ENCODE results near the gene SERAC1. TPM values are rescaled to one million over a fixed set of nuclear protein-coding genes. Genes with fewer than 3 reads are reported as not detected.

The SERAC1 gene
- polyA plus RNA-seq, 2 of the 4 experiments (the other 2 are of a cell fraction): 5.1 to 6.7 TPM

DNA sequence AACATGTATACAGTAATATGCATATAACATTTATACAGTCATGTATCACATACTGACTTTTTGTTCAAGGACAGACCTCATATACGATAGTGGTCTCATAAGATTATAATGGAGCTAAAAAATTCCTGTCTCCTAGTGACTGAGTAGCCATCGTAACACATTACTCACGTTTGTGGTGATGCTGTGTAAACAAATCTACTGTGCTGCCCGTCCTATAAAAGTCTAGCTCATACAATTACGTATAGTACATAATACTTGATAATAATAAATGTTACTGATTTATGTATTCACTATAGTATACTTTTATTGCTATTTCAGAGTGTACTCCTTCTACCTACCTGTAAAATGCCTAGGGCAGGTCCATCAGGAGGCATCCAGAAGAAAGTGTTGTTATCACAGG is 17.4 kb downstream of the SERAC1 start:
- peak; percentile 43 to 71; a peak in 3 of 6 replicates for ATAC-seq
- ChIA-PET CTCF (interaction anchor here (0.7 to 0.8 kb wide), 2 partner anchors 45 to 518 kb away, joined by 3 to 4 read pairs; no protein-coding TSS in a partner anchor), POLR2A (interaction anchor here (0.5 to 0.7 kb wide), 2 partner anchors 11 to 16 kb away, joined by 3 to 8 read pairs; no protein-coding TSS in a partner anchor)
- 0 out of 3 replicates have a peak, but pooled peaks cover 6% of the 10 kb centered on the region for H3K4me1 ChIP-seq
- no peaks in the 10 kb centered on the region for H3K9me3 ChIP-seq
- WGBS (ENCODE audit: missing lambda C conversion rate): 22% methylated on average over 5 of the region's 5 CpGs
- TF ChIP-seq KDM1A (IDR thresholded peaks at IDR 0.05; ENCODE audit: low read depth): no peak
- no peak for DNase-seq (ENCODE audit: low read depth in 1 of 2, low spot score in 1 of 2)
- no peak for FAIRE-seq
- H3K4me3 ChIP-seq: no peak overlapping the region
- no peak overlapping the region for H3K4me2 ChIP-seq
- no peak overlapping the region for H3K27ac ChIP-seq

DNA sequence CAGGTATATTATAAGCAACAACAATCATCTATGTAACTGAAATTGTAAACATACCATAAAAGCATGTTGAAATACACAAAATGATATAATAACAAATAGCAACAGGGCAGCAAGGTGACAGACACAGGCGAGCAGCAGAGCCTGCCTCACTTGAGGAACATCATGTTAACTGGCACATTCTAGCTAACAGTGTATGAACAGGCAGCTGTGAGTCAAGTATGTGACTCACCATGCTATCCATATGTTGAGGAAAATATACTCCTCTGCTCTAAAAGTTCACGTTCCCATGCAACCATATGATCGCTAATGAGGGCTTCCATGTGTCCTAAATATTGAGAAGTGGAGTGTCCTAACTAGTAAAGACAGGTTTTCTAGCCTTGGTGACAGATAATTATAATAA is 18.4 kb downstream of the SERAC1 start:
- WGBS (ENCODE audit: missing lambda C conversion rate): 77% methylated on average over 3 of the region's 3 CpGs
- 0 out of 3 replicates have a peak, but pooled peaks cover 6% of the 10 kb centered on the region for H3K4me1 ChIP-seq
- H3K4me3 ChIP-seq: no peak overlapping the region
- peak in 1 of 2 experiments; percentile 40; a peak in 1 of 6 replicates for ATAC-seq
- no peaks in the 10 kb centered on the region for H3K9me3 ChIP-seq
- ChIA-PET CTCF (interaction anchor here (0.8 kb wide), 1 partner anchor 46 kb away, joined by 3 read pairs; no protein-coding TSS in a partner anchor), POLR2A (no interaction called here)
- DNase-seq (ENCODE audit: low read depth in 1 of 2, low spot score in 1 of 2): peak in 1 of 2 experiments; percentile 10
- TF ChIP-seq CBX8 (IDR thresholded peaks at IDR 0.05) (no peak), FOSL2 (IDR thresholded peaks at IDR 0.05) (no peak), FOSL2 (CRISPR knock-in tag; IDR thresholded peaks at IDR 0.05) (0 out of 2 replicates have a peak, but pooled peaks have one; percentile 9)
- H3K27ac ChIP-seq: no peak overlapping the region
- no peak for FAIRE-seq
- H3K4me2 ChIP-seq: no peak overlapping the region

DNA sequence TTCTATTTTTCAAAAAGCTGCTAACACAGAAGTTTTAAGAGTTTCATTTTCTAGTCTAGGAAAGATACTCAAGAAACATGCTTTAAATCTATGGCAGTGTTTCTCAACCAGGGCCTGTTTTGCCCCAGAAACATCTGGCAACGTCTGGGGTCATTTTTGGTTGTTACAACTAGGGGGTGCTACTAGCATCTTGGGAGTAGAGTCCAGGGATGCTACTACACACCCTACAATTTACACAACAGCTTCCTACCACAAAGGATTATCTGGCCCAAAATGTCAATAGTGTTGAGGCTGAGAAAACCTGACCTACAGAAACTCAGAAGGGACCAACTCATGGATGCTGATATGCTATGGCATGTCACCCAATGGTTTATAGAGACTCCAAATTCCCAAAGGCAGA is 24.4 kb downstream of the SERAC1 start:
- FAIRE-seq (no peak), ATAC-seq (no peak), DNase-seq (ENCODE audit: low read depth in 1 of 2, low spot score in 1 of 2) (peak in 1 of 2 experiments; percentile 7)
- no peaks in the 10 kb centered on the region for H3K9me3 ChIP-seq
- CTCF ChIA-PET: interaction anchor here (1.1 to 1.4 kb wide), 2 partner anchors 32 to 72 kb away, joined by 3 read pairs; no protein-coding TSS in a partner anchor
- no peak overlapping the region for H3K4me2 ChIP-seq
- POLR2A ChIA-PET: no interaction called here
- no peak overlapping the region for H3K27ac ChIP-seq
- TF ChIP-seq, protein P1, sequence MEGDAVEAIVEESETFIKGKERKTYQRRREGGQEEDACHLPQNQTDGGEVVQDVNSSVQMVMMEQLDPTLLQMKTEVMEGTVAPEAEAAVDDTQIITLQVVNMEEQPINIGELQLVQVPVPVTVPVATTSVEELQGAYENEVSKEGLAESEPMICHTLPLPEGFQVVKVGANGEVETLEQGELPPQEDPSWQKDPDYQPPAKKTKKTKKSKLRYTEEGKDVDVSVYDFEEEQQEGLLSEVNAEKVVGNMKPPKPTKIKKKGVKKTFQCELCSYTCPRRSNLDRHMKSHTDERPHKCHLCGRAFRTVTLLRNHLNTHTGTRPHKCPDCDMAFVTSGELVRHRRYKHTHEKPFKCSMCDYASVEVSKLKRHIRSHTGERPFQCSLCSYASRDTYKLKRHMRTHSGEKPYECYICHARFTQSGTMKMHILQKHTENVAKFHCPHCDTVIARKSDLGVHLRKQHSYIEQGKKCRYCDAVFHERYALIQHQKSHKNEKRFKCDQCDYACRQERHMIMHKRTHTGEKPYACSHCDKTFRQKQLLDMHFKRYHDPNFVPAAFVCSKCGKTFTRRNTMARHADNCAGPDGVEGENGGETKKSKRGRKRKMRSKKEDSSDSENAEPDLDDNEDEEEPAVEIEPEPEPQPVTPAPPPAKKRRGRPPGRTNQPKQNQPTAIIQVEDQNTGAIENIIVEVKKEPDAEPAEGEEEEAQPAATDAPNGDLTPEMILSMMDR (IDR thresholded peaks at IDR 0.05): 0 out of 3 replicates have a peak, but pooled peaks have one; percentile 5
- no peak for TF ChIP-seq HOXA7 (CRISPR knock-in tag; IDR thresholded peaks at IDR 0.05)
- TF ChIP-seq SREBF2 (IDR thresholded peaks at IDR 0.05): no peak
- H3K4me3 ChIP-seq: no peak overlapping the region
- H3K4me1 ChIP-seq: peaks cover 8% of the 10 kb centered on the region; the same call in 2 of the 3 replicates
- WGBS (ENCODE audit: missing lambda C conversion rate): 39% methylated on average over 1 of the region's 1 CpG

DNA sequence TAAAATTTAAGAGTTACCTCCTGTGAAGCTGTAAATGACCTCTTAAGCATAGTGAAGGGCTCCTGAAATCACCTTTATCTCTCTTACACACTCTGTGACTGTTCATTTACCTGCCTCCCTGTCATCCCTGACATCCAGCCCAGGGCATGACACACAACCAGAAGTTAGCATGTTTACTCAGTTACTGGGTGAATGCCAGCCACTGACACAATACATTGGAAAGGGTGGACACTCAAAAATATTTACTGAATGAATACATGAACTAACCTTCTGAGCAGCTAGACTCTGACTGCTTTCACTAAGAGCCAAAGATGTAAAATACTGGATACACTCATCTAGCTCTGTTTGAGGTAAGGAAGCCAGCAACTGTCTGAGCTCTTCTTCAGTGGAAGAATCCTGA is 25.3 kb downstream of the SERAC1 start:
- no peak for DNase-seq (ENCODE audit: low read depth in 1 of 2, low spot score in 1 of 2)
- ATAC-seq: no peak

More for the DNA sequence above, 25.3 kb downstream of the SERAC1 start:
- Histone ChIP-seq H3K9me3 (no peaks in the 10 kb centered on the region), H3K4me3 (no peak overlapping the region), H3K4me2 (no peak overlapping the region), H3K4me1 (peaks cover 8% of the 10 kb centered on the region; the same call in 2 of the 3 replicates), H3K27ac (no peak overlapping the region)
- FAIRE-seq: no peak
- TF ChIP-seq FOXS1 (CRISPR knock-in tag; IDR thresholded peaks at IDR 0.05) (no peak), HOXB13 (CRISPR knock-in tag; IDR thresholded peaks at IDR 0.05; ENCODE audit: low read depth) (no peak), TFCP2L1 (CRISPR knock-in tag; IDR thresholded peaks at IDR 0.05) (no peak), CBX2 (IDR thresholded peaks at IDR 0.05; ENCODE audit: borderline replicate concordance, low read depth) (no peak), HOXA7 (CRISPR knock-in tag; IDR thresholded peaks at IDR 0.05) (no peak), CEBPB (IDR thresholded peaks at IDR 0.05) (no peak), HEYL (CRISPR knock-in tag; IDR thresholded peaks at IDR 0.05) (no peak), RCOR1 (IDR thresholded peaks at IDR 0.05; ENCODE audit: low read depth, low read length) (no peak), BHLHE40 (IDR thresholded peaks at IDR 0.05; ENCODE audit: low read depth, low read length) (no peak), RFX5 (IDR thresholded peaks at IDR 0.05) (no peak), KDM5A (IDR thresholded peaks at IDR 0.05) (no peak)
- TF ChIP-seq, protein P2, sequence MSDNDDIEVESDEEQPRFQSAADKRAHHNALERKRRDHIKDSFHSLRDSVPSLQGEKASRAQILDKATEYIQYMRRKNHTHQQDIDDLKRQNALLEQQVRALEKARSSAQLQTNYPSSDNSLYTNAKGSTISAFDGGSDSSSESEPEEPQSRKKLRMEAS (IDR thresholded peaks at IDR 0.05): no peak
- TF ChIP-seq, protein P3, sequence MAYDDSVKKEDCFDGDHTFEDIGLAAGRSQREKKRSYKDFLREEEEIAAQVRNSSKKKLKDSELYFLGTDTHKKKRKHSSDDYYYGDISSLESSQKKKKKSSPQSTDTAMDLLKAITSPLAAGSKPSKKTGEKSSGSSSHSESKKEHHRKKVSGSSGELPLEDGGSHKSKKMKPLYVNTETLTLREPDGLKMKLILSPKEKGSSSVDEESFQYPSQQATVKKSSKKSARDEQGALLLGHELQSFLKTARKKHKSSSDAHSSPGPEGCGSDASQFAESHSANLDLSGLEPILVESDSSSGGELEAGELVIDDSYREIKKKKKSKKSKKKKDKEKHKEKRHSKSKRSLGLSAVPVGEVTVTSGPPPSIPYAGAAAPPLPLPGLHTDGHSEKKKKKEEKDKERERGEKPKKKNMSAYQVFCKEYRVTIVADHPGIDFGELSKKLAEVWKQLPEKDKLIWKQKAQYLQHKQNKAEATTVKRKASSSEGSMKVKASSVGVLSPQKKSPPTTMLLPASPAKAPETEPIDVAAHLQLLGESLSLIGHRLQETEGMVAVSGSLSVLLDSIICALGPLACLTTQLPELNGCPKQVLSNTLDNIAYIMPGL (CRISPR knock-in tag; IDR thresholded peaks at IDR 0.05; ENCODE audit: borderline replicate concordance): no peak
- CTCF ChIA-PET: interaction anchor here (1.4 kb wide), 1 partner anchor 71 kb away, joined by 3 read pairs; no protein-coding TSS in a partner anchor
- POLR2A ChIA-PET: no interaction called here

All from A549 (cell line).